Left lung (tissue), 10 donors: ENCODE results near the gene VANGL2. TPM values are rescaled to one million over a fixed set of nuclear protein-coding genes. Genes with fewer than 3 reads are reported as not detected.

Experiments used
- ATAC-seq: fragments of 200-7000 bp; cut with Tn5 transposase; one replicate; pipeline ENCODE4 v1.9.1; 2020; ENCODE audit warnings: moderate library complexity
- DNase-seq, 4 donors: peaks; one replicate each; pipeline ENCODE4 v3.0.0-alpha.2; 2013 to 2020
- H3K27ac ChIP-seq, 2 donors: fragments of 200-600 bp; sonication (generic) in 1 of 2; one replicate each; pipeline versions ENCODE4 v1.5.0 to v1.8.0; 2020 to 2021
- H3K27me3 ChIP-seq, 2 donors: fragments of 200-600 bp; sonication (generic) in 1 of 2; one replicate each; pipeline versions ENCODE4 v1.5.0 to v1.8.0; 2020 to 2021
- H3K36me3 ChIP-seq, 2 donors: fragments of 200-600 bp; sonication (generic) in 1 of 2; one replicate each; pipeline versions ENCODE4 v1.5.0 to v1.8.0; 2020 to 2021
- H3K4me1 ChIP-seq, 2 donors: fragments of 200-600 bp; one replicate each; pipeline ENCODE4 v1.8.0; 2021
- H3K4me3 ChIP-seq, 2 donors: fragments of 200-600 bp; sonication (generic) in 1 of 2; one replicate each; pipeline versions ENCODE4 v1.5.0 to v1.8.0; 2020 to 2021; ENCODE audit warnings: mild to moderate bottlenecking in 1 of 2
- H3K9me3 ChIP-seq, 2 donors: fragments of 200-600 bp; sonication (generic) in 1 of 2; one replicate each; pipeline versions ENCODE4 v1.5.0 to v1.8.0; 2020 to 2021
- CTCF ChIP-seq, 2 donors: fragments of 200-600 bp; sonication (generic) in 1 of 2; IDR thresholded peaks; one replicate each; pipeline versions ENCODE4 v1.5.0 to v1.8.0; 2021; ENCODE audit warnings: antibody characterized with exemption in 2 of 2
- intact Hi-C, 2 donors: fragments of 100-400 bp; cut with DNase I; formaldehyde crosslinking; loops; one replicate each; pipeline versions ENCODE4 v1.11.2 to v1.14.2; 2022
- polyA plus RNA-seq, 6 donors: library from polyadenylated mRNA; unstranded; fragments of 120-200 nt; gene quantifications; one replicate each; pipeline ENCODE4 v1.2.1, GENCODE V29; 2013; ENCODE audit not compliant: insufficient read length in 6 of 6
- total RNA-seq, 2 donors: library from RNA; stranded (reverse); fragmentation: NEBNext Ultra II Directional; extraction: Animal tissue kit (Norgen Biotek cat#: 25700); gene quantifications; one replicate each; pipeline ENCODE4 v1.2.1, GENCODE V29; 2021
- donor health status: DM: no; HTN: yes; CAD: no.
- donor health status: DM: no; HTN: no; CAD: no.

The VANGL2 gene
- total and polyA plus RNA-seq, 8 donors = 2.7 to 42.7 (median 37.7) TPM

GRCh38 chr1:160370561-160371345, 29.6 kb upstream of the VANGL2 start:
- H3K4me3 ChIP-seq = no peak overlapping the region
- H3K4me1 ChIP-seq = peaks cover 0 to 4% of the 10 kb centered on the region in 2 donors
- TF ChIP-seq CTCF (IDR thresholded peaks at IDR 0.05) = no peak
- H3K27ac ChIP-seq = no peak overlapping the region
- H3K27me3 ChIP-seq = no peaks in the 10 kb centered on the region
- intact Hi-C loops = no loop called here
- no peaks in the 10 kb centered on the region for H3K36me3 ChIP-seq
- ATAC-seq (no peak), DNase-seq (no peak)
- H3K9me3 ChIP-seq = no peaks in the 10 kb centered on the region

- no peak for TF ChIP-seq CTCF (IDR thresholded peaks at IDR 0.05)
- H3K27me3 ChIP-seq = no peaks in the 10 kb centered on the region
- H3K4me3 ChIP-seq = no peak overlapping the region
- no peaks in the 10 kb centered on the region for H3K9me3 ChIP-seq
- H3K4me1 ChIP-seq = peaks cover 0 to 10% of the 10 kb centered on the region in 2 donors
- no peak overlapping the region for H3K27ac ChIP-seq
- H3K36me3 ChIP-seq = no peaks in the 10 kb centered on the region
- no peak for DNase-seq
- intact Hi-C loops = no loop called here
- ATAC-seq = no peak
Measured at GRCh38 chr1:160371346-160371631, 29.1 kb upstream of the VANGL2 start.

DNA sequence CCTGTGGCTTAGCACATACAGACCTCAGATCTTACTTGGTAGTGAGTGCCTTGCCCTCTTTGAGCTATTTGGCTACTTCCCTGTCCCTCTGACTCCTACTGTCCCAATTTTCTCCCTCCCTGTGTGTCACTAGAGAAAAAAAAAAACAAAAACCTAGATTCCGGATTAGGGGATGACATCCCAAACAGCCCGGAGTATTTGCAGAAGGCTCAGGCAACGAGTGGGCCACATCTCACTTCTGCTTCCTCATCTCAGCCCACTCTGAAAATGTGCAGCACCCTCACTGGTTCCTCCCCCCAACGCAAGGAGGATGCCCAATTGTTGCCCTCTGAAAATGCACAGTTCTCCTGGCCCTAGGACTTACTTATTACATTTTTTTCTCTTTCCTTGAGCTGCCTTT, 28.6 kb upstream of the VANGL2 start:
- Histone ChIP-seq H3K27ac (no peak overlapping the region), H3K27me3 (no peaks in the 10 kb centered on the region), H3K4me1 (peaks cover 0 to 14% of the 10 kb centered on the region in 2 donors), H3K4me3 (no peak overlapping the region), H3K36me3 (no peaks in the 10 kb centered on the region), H3K9me3 (no peaks in the 10 kb centered on the region)
- TF ChIP-seq CTCF (IDR thresholded peaks at IDR 0.05) = no peak
- no peak for ATAC-seq
- DNase-seq = no peak
- intact Hi-C loops = no loop called here

GRCh38 chr1:160373696-160374095, 26.7 kb upstream of the VANGL2 start:
- Histone ChIP-seq H3K36me3 (no peaks in the 10 kb centered on the region), H3K4me3 (no peak overlapping the region), H3K4me1 (peaks cover 0 to 14% of the 10 kb centered on the region in 2 donors), H3K9me3 (no peaks in the 10 kb centered on the region), H3K27ac (no peak overlapping the region), H3K27me3 (no peaks in the 10 kb centered on the region)
- intact Hi-C loops = no loop called here
- TF ChIP-seq CTCF (IDR thresholded peaks at IDR 0.05) = no peak
- DNase-seq (no peak), ATAC-seq (no peak)

- Histone ChIP-seq H3K27me3 (no peaks in the 10 kb centered on the region), H3K4me1 (peaks cover 0 to 14% of the 10 kb centered on the region in 2 donors), H3K9me3 (no peaks in the 10 kb centered on the region), H3K27ac (no peak overlapping the region), H3K4me3 (no peak overlapping the region), H3K36me3 (no peaks in the 10 kb centered on the region)
- no peak for DNase-seq
- ATAC-seq = no peak
- no peak for TF ChIP-seq CTCF (IDR thresholded peaks at IDR 0.05)
- intact Hi-C loops = no loop called here
Measured at GRCh38 chr1:160374306-160375110, 25.9 kb upstream of the VANGL2 start.
